ENCODE results near the gene CRNN. TPM values are rescaled to one million over a fixed set of nuclear protein-coding genes. Genes with fewer than 3 reads are reported as not detected.

CRNN gene
- not detected for total RNA-seq
- not detected for total RNA-seq (2013)

DNA sequence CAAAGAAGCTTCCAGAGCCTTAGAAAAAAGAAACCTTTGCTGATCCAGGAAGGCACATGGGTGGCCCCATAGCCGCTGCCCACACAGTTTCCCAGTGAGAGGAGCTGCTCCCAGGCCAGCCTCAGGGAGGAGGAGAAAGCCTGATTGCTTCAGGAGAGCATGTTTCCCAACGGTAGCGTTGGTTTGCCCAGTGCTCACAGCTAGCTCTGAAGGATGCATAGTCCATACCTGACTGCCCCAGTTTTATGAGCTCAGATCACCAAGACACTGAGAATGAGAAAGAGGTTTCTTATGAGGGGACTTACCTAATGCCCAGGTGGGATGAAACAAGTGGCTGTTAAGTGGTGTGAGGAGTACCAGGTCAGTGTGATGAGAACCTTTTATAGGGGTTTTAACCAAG lies at the start of gene CRNN:
Gene CRNN (minus strand): TSS at position 355 of the 400 bp plus-strand sequence. CDS start 2,030 bp downstream, outside the sequence.
- Mint-ChIP-seq H3K4me1 (no peaks in the 10 kb centered on the region), H3K4me3 (no peak within 1 kb of the TSS), H3K9me3 (no peaks in the 10 kb centered on the region), H3K27me3 (ENCODE audit: low read depth in 2 of 2) (peaks cover 18 to 24% of the 10 kb centered on the region in 2 donors), H3K36me3 (no peaks in the 10 kb centered on the region), H3K27ac (no peak within 1 kb of the TSS)
- 90% methylated on average over 3 of the region's 3 CpGs for WGBS (ENCODE audit: insufficient coverage)
- intact Hi-C loops (cut with micrococcal nuclease), result no loop called here
- TF ChIP-seq, protein P1, sequence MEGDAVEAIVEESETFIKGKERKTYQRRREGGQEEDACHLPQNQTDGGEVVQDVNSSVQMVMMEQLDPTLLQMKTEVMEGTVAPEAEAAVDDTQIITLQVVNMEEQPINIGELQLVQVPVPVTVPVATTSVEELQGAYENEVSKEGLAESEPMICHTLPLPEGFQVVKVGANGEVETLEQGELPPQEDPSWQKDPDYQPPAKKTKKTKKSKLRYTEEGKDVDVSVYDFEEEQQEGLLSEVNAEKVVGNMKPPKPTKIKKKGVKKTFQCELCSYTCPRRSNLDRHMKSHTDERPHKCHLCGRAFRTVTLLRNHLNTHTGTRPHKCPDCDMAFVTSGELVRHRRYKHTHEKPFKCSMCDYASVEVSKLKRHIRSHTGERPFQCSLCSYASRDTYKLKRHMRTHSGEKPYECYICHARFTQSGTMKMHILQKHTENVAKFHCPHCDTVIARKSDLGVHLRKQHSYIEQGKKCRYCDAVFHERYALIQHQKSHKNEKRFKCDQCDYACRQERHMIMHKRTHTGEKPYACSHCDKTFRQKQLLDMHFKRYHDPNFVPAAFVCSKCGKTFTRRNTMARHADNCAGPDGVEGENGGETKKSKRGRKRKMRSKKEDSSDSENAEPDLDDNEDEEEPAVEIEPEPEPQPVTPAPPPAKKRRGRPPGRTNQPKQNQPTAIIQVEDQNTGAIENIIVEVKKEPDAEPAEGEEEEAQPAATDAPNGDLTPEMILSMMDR (IDR thresholded peaks at IDR 0.05), result no peak
- Histone ChIP-seq H3K27me3 (ENCODE audit: control insufficient read depth, insufficient read depth, low read length) (no peaks in the 10 kb centered on the region), H3K36me3 (ENCODE audit: control insufficient read depth, insufficient read depth, low read length) (no peaks in the 10 kb centered on the region), H3K27ac (ENCODE audit: low read length) (no peak within 1 kb of the TSS), H3K4me3 (ENCODE audit: low read length) (no peak within 1 kb of the TSS), H3K4me1 (ENCODE audit: control insufficient read depth, insufficient read depth, low read length) (no peaks in the 10 kb centered on the region), H3K9me3 (ENCODE audit: control insufficient read depth, insufficient read depth, low read length) (no peaks in the 10 kb centered on the region)
- DNase-seq (no peak), ATAC-seq (no peak)

DNA sequence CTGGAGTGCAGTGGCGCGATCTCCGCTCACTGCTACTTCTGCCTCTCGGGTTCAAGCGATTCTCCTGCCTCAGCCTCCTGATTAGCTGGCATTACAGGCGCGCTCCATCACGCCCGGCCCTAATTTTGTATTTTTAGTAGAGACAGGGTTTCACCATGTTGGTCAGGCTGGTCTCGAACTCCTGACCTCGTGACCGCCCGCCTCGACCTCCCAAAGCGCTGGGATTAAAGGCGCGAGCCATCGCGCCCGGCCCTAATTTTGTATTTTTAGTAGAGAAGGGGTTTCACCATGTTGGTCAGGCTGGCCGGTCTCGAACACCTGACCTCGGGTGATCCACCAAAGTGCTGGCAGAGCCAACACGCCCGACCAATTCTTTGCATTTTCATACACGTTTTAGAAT lies 48.6 kb upstream of the CRNN start:
- intact Hi-C loops (cut with micrococcal nuclease), result no loop called here
- peaks cover 13% of the 10 kb centered on the region for H3K4me1 ChIP-seq (ENCODE audit: control insufficient read depth, insufficient read depth, low read length)
- Mint-ChIP-seq H3K36me3 (no peaks in the 10 kb centered on the region), H3K27ac (no peak overlapping the region), H3K4me3 (no peak overlapping the region), H3K27me3 (ENCODE audit: low read depth in 2 of 2) (peaks cover 6 to 16% of the 10 kb centered on the region in 2 donors), H3K9me3 (no peaks in the 10 kb centered on the region), H3K4me1 (peaks cover 26 to 33% of the 10 kb centered on the region in 2 donors)
- DNase-seq, result no peak
- 96% methylated on average over 26 of the region's 26 CpGs for WGBS (ENCODE audit: insufficient coverage)
- peaks cover 6% of the 10 kb centered on the region for H3K27me3 ChIP-seq (ENCODE audit: control insufficient read depth, insufficient read depth, low read length)
- H3K9me3 ChIP-seq (ENCODE audit: control insufficient read depth, insufficient read depth, low read length), result no peaks in the 10 kb centered on the region
- H3K4me3 ChIP-seq (ENCODE audit: low read length), result no peak overlapping the region
- ATAC-seq, result no peak
- H3K27ac ChIP-seq (ENCODE audit: low read length), result no peak overlapping the region
- TF ChIP-seq, protein P1 (IDR thresholded peaks at IDR 0.05), result no peak
- H3K36me3 ChIP-seq (ENCODE audit: control insufficient read depth, insufficient read depth, low read length), result no peaks in the 10 kb centered on the region

DNA sequence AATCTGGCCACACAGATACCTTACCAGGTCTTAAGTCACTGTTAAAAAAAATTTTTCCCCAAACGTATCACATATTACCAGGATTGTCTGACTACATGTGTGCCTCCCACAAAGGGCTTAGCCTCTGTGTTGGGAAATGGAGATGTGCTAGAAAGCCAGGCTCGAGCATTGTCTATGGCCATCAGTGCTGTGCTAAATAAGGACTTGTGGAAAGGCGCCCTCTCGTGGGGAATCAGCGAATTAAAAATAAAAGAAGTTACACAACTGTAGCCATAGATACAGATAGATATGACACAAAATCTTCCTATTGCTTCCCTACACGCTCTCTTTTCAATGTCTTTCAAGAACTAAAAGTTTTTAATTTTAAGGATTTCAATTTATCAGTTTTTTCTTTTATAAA lies 47.5 kb upstream of the CRNN start:
- H3K27ac Mint-ChIP-seq, result peak overlapping the region; percentile 46 to 63
- peak; percentile 51 to 86 for DNase-seq
- 3% methylated on average over 4 of the region's 6 CpGs for WGBS (ENCODE audit: insufficient coverage)
- peaks cover 0 to 9% of the 10 kb centered on the region in 2 donors for H3K27me3 Mint-ChIP-seq (ENCODE audit: low read depth in 2 of 2)
- H3K4me1 Mint-ChIP-seq, result peaks cover 26 to 33% of the 10 kb centered on the region in 2 donors
- TF ChIP-seq, protein P1 (IDR thresholded peaks at IDR 0.05), result peak; percentile 77
- peak; percentile 52 to 62 (median 59) for ATAC-seq
- H3K9me3 Mint-ChIP-seq, result no peaks in the 10 kb centered on the region
- Histone ChIP-seq H3K4me3 (ENCODE audit: low read length) (no peak overlapping the region), H3K36me3 (ENCODE audit: control insufficient read depth, insufficient read depth, low read length) (no peaks in the 10 kb centered on the region), H3K27ac (ENCODE audit: low read length) (no peak overlapping the region), H3K9me3 (ENCODE audit: control insufficient read depth, insufficient read depth, low read length) (no peaks in the 10 kb centered on the region), H3K4me1 (ENCODE audit: control insufficient read depth, insufficient read depth, low read length) (peaks cover 13% of the 10 kb centered on the region), H3K27me3 (ENCODE audit: control insufficient read depth, insufficient read depth, low read length) (peaks cover 6% of the 10 kb centered on the region)
- intact Hi-C loops (cut with micrococcal nuclease), result no loop called here
- no peaks in the 10 kb centered on the region for H3K36me3 Mint-ChIP-seq
- H3K4me3 Mint-ChIP-seq, result peak overlapping the region; percentile 50

DNA sequence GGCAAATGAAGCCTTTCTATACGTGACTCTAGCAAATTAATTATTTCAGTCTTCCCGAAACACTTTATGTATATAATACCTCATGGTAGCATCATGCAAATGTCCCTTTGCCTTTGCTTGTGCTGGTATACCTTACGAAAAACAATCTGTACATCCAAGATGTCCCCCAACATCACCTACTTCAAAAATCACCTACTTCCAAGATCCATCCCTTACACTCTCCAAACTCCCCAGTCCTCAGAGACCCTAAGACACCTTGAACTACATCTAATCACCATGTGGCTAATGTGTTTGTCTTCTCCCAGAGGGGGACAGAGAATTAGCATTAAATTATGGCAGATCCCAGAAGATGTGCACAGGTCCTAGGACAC lies 46.5 kb upstream of the CRNN start:
- no peak overlapping the region for H3K4me3 ChIP-seq (ENCODE audit: low read length)
- Mint-ChIP-seq H3K27me3 (ENCODE audit: low read depth in 2 of 2) (peaks cover under 1 to 2% of the 10 kb centered on the region in 2 donors), H3K9me3 (no peaks in the 10 kb centered on the region), H3K27ac (peak overlapping the region; percentile 94 to 95), H3K4me3 (peak overlapping the region; percentile 83), H3K4me1 (peaks cover 26 to 33% of the 10 kb centered on the region in 2 donors), H3K36me3 (no peaks in the 10 kb centered on the region)
- TF ChIP-seq, protein P1 (IDR thresholded peaks at IDR 0.05), result peak; percentile 17
- 54% methylated on average over 3 of the region's 3 CpGs for WGBS (ENCODE audit: insufficient coverage)
- H3K27ac ChIP-seq (ENCODE audit: low read length), result peak overlapping the region; percentile 71
- peaks cover 13% of the 10 kb centered on the region for H3K4me1 ChIP-seq (ENCODE audit: control insufficient read depth, insufficient read depth, low read length)
- H3K9me3 ChIP-seq (ENCODE audit: control insufficient read depth, insufficient read depth, low read length), result no peaks in the 10 kb centered on the region
- intact Hi-C loops (cut with micrococcal nuclease), result no loop called here
- H3K36me3 ChIP-seq (ENCODE audit: control insufficient read depth, insufficient read depth, low read length), result no peaks in the 10 kb centered on the region
- H3K27me3 ChIP-seq (ENCODE audit: control insufficient read depth, insufficient read depth, low read length), result peaks cover under 1% of the 10 kb centered on the region
- ATAC-seq (no peak), DNase-seq (no peak)

Measured in natural killer cell (primary cell).